Measurements from ENCODE around the gene USP5. TPM values are rescaled to one million over a fixed set of nuclear protein-coding genes. Genes with fewer than 3 reads are reported as not detected.

USP5 gene
- total RNA-seq, 1 donor from 2014 or later = 60.9 TPM

- peaks cover 14% of the 10 kb centered on the region for H3K79me2 ChIP-seq (ENCODE audit: low read depth)
- TF ChIP-seq CTCF (IDR thresholded peaks at IDR 0.05) = no peak
- no peak for TF ChIP-seq EZH2phosphoT487 (IDR thresholded peaks at IDR 0.05)
- TF ChIP-seq EZH2 (IDR thresholded peaks at IDR 0.05) = no peak
- Mint-ChIP-seq H3K36me3 (peaks cover 12% of the 10 kb centered on the region), H3K4me1 (peaks cover 73% of the 10 kb centered on the region), H3K27ac (peak overlapping the region; percentile 33), H3K27me3 (ENCODE audit: insufficient read depth, low read depth) (peaks cover 13% of the 10 kb centered on the region), H3K9me3 (no peaks in the 10 kb centered on the region), H3K4me3 (peak overlapping the region; percentile 73)
- H4K20me1 ChIP-seq (ENCODE audit: low read depth) = no peaks in the 10 kb centered on the region
- H2AFZ ChIP-seq (replicated peaks) = no peak overlapping the region
- peaks cover 50% of the 10 kb centered on the region for H3K4me1 ChIP-seq
- H3K4me3 ChIP-seq = no peak overlapping the region
- peaks cover 62% of the 10 kb centered on the region for H3F3A ChIP-seq (ENCODE audit: low read depth)
- DNase-seq (ENCODE audit: low spot score) = no peak
- no peaks in the 10 kb centered on the region for H3K36me3 ChIP-seq
- no peak overlapping the region for H3K9ac ChIP-seq
- no peaks in the 10 kb centered on the region for H3K27me3 ChIP-seq
- no peak overlapping the region for H3K4me2 ChIP-seq
- no peaks in the 10 kb centered on the region for H3K9me3 ChIP-seq (ENCODE audit: low read depth)
- no peak overlapping the region for H3K27ac ChIP-seq
Measured at GRCh38 chr12:6824085-6824775, 27.7 kb upstream of the USP5 start.

- H3K4me1 Mint-ChIP-seq = peaks cover 67% of the 10 kb centered on the region
- Histone ChIP-seq H3K4me3 (no peak overlapping the region), H4K20me1 (ENCODE audit: low read depth) (peaks cover 6% of the 10 kb centered on the region), H3K9ac (no peak overlapping the region), H3K27ac (no peak overlapping the region), H3K9me3 (ENCODE audit: low read depth) (no peaks in the 10 kb centered on the region), H3K4me1 (peaks cover 46% of the 10 kb centered on the region), H3K27me3 (no peaks in the 10 kb centered on the region), H3F3A (ENCODE audit: low read depth) (peaks cover 55% of the 10 kb centered on the region), H3K4me2 (peak overlapping the region; percentile 59), H3K36me3 (no peaks in the 10 kb centered on the region), H3K79me2 (ENCODE audit: low read depth) (peaks cover 21% of the 10 kb centered on the region), H2AFZ (replicated peaks) (no peak overlapping the region)
- peak overlapping the region; percentile 10 for H3K27ac Mint-ChIP-seq
- H3K4me3 Mint-ChIP-seq = peak overlapping the region; percentile 13
- peaks cover 12% of the 10 kb centered on the region for H3K27me3 Mint-ChIP-seq (ENCODE audit: insufficient read depth, low read depth)
- H3K9me3 Mint-ChIP-seq = no peaks in the 10 kb centered on the region
- H3K36me3 Mint-ChIP-seq = peaks cover 13% of the 10 kb centered on the region
- TF ChIP-seq CTCF (IDR thresholded peaks at IDR 0.05) (no peak), EZH2phosphoT487 (IDR thresholded peaks at IDR 0.05) (no peak), EZH2 (IDR thresholded peaks at IDR 0.05) (no peak)
- DNase-seq (ENCODE audit: low spot score) = no peak
Measured at GRCh38 chr12:6824901-6825381, 27.0 kb upstream of the USP5 start.

GRCh38 chr12:6825398-6826124, 26.4 kb upstream of the USP5 start:
- Histone ChIP-seq H3K9me3 (ENCODE audit: low read depth) (no peaks in the 10 kb centered on the region), H3K4me1 (peaks cover 40% of the 10 kb centered on the region), H3K36me3 (no peaks in the 10 kb centered on the region), H3K9ac (no peak overlapping the region), H3K79me2 (ENCODE audit: low read depth) (peaks cover 27% of the 10 kb centered on the region), H3K4me2 (peak overlapping the region; percentile 59), H4K20me1 (ENCODE audit: low read depth) (peaks cover 12% of the 10 kb centered on the region), H3K27me3 (no peaks in the 10 kb centered on the region), H3K27ac (no peak overlapping the region), H3K4me3 (no peak overlapping the region), H3F3A (ENCODE audit: low read depth) (peaks cover 49% of the 10 kb centered on the region), H2AFZ (replicated peaks) (no peak overlapping the region)
- Mint-ChIP-seq H3K4me3 (peak overlapping the region; percentile 73), H3K27ac (peak overlapping the region; percentile 10), H3K36me3 (peaks cover 13% of the 10 kb centered on the region), H3K9me3 (no peaks in the 10 kb centered on the region), H3K27me3 (ENCODE audit: insufficient read depth, low read depth) (peaks cover 12% of the 10 kb centered on the region), H3K4me1 (peaks cover 64% of the 10 kb centered on the region)
- TF ChIP-seq EZH2 (IDR thresholded peaks at IDR 0.05) (no peak), CTCF (IDR thresholded peaks at IDR 0.05) (peak; percentile 88), EZH2phosphoT487 (IDR thresholded peaks at IDR 0.05) (no peak)
- DNase-seq (ENCODE audit: low spot score) = peak; percentile 91

Data from neural progenitor cell (in vitro differentiated cells).